GM12874 (cell line): Measurements from ENCODE around the gene ELMO2.

ENCODE experiments used
- CTCF ChIP-seq: IDR thresholded peaks from 2 replicates; pipeline ENCODE4 v1.5.1; 2011; ENCODE audit warnings: low read depth, mild to moderate bottlenecking, control low read depth, low read length, moderate library complexity; ENCODE audit not compliant: insufficient read depth

The ELMO2 gene

DNA sequence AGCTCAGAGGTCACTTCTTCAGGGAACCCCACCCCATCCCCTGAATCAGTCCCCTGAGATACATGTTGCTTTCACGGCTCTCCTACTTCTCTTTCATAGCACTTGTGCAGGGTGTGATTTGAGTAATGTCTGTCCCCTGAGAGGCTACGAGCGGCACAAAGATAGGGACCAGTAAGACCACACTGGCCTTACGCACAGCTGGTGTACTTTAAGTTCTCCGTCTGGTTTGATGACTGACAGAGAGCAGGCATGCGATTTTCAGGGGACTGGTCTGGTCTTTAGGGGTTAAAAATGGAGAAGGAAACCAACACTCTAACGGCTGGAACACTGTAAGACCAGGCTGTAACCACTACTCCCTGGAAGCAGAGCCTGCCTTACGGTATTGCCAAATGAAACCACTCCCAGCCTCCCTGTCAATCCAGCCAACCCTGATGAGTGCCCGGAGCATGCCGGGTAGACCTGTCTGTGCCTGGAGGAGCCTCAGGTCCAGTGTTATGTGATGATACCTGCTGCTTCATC is 47.1 kb downstream of the ELMO2 start:
- no peak for TF ChIP-seq CTCF

DNA sequence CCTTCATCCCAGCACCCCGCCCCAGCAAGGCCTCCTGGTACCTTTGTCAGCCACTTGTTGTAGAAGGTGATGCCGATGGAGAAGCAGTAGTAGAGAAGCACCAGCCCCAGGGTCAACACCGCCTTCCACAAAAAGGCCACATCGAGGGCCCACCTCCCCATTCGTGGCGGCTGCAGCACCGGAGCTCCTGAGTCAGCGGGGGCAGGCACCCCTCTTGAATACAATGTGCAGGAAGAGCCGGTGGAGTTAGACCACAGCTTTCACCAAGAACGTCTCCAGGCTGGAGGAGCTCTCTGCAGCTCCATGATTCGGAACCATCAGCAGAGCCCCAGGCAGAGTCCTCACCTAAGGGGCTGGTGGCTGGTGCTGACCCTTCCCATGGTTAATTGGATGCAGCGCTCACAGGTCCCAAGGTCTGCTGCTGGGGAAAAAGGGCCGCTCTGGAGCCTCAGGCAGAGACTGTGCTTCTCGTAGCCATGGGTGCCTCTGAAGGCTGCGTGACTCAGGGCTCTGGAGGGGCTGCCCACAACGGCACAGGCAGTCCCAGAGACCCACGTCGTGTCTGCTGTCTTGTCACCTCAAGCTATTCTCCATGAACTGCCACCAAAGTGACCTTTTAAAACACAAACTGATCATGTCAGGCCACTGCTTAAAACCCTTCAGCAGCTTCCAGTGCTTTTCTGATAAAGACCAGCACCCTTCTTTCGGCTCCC is 47.9 kb downstream of the ELMO2 start:
- no peak for TF ChIP-seq CTCF

- TF ChIP-seq CTCF = no peak
These were observed 49.3 kb downstream of the ELMO2 start for GRCh38 chr20:46357030-46357514.

GRCh38 chr20:46356195-46357029 is 50.0 kb downstream of the ELMO2 start:
- no peak for TF ChIP-seq CTCF

DNA sequence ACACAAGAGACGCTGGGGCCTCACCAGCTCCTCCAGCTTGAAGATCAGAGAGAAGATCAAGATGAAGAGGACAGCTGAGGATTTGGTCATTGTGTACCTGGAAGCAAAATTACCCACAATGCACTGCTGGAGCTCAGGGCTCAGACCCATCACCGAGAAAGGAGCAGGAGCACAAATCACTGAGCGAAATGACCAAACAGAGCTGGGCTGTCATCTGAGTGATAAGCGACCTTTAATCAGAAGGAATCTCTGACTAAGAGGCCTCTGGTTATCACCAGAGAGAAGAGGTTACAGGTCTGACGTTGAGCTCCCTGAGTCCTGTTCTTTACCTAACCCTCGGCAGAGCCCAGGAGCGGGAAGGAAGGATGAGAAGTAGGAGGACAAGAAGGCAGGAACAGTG is 50.6 kb downstream of the ELMO2 start:
- no peak for TF ChIP-seq CTCF

GRCh38 chr20:46354920-46355654 is 51.3 kb downstream of the ELMO2 start:
- TF ChIP-seq CTCF = no peak

DNA sequence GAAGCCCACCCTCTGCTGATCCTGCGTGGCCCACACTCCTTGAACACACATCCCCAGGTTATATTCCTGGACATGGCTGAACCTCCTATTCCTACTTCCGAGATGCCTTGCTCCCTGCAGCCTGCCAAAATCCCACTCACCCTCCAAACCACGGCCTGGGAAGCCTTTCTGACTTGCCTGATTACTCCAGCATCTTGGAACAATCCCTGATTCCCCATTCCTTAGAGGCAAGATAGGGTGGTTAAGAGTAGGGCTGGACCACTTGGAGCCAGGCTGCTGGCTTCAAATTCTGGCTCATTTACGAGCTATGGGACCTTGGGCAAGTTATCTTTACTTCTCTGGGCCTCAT is 52.2 kb downstream of the ELMO2 start:
- TF ChIP-seq CTCF = no peak
